ENCODE data around the gene GJB4.

- TF ChIP-seq CTCF (IDR thresholded peaks at IDR 0.05) (no peak), POLR2A (IDR thresholded peaks at IDR 0.05) (no peak)
Observed at GRCh38 chr1:34750610-34751009, 8.9 kb upstream of the GJB4 start.

Data from Peyer's patch (tissue), 4 donors.